HEK293 (cell line): ENCODE results near the gene SH3BGRL3.

ENCODE experiments used
- GLIS1 ChIP-seq: fragments of 450-650 bp; formaldehyde crosslinking; IDR thresholded peaks from 2 replicates; pipeline ENCODE4 v1.5.1; 2016; ENCODE audit warnings: missing biosample characterization, missing genetic modification characterization
- HOXA7 ChIP-seq: sonication (generic); formaldehyde crosslinking; IDR thresholded peaks from 2 replicates; pipeline ENCODE4 v1.8.1; 2022; ENCODE audit warnings: missing genetic modification reagents, borderline replicate concordance
- KLF7 ChIP-seq: fragments of 450-650 bp; formaldehyde crosslinking; IDR thresholded peaks from 2 replicates; pipeline ENCODE4 v1.5.1; 2016; ENCODE audit warnings: missing biosample characterization, missing genetic modification characterization, borderline replicate concordance
- OSR2 ChIP-seq: fragments of 450-650 bp; formaldehyde crosslinking; IDR thresholded peaks from 2 replicates; pipeline ENCODE4 v1.5.1; 2016; ENCODE audit warnings: missing biosample characterization, missing genetic modification characterization
- RBAK ChIP-seq: fragments of 450-650 bp; formaldehyde crosslinking; IDR thresholded peaks from 2 replicates; pipeline ENCODE4 v1.5.1; 2016; ENCODE audit warnings: missing biosample characterization, missing genetic modification characterization
- REPIN1 ChIP-seq: fragments of 450-650 bp; formaldehyde crosslinking; IDR thresholded peaks from 2 replicates; pipeline ENCODE4 v1.5.1; 2017; ENCODE audit warnings: missing biosample characterization, missing genetic modification characterization, low read depth
- SP3 ChIP-seq: fragments of 450-650 bp; formaldehyde crosslinking; IDR thresholded peaks from 2 replicates; pipeline ENCODE4 v1.5.1; 2016; ENCODE audit warnings: missing biosample characterization, missing genetic modification characterization
- TRIM28 ChIP-seq: IDR thresholded peaks from 2 replicates; pipeline ENCODE4 v1.6.1; 2011; ENCODE audit warnings: low read length, control low read depth, borderline replicate concordance
- ZFP37 ChIP-seq: fragments of 450-650 bp; formaldehyde crosslinking; IDR thresholded peaks from 2 replicates; pipeline ENCODE4 v1.5.1; 2016; ENCODE audit warnings: missing biosample characterization, missing genetic modification characterization
- ZNF146 ChIP-seq: fragments of 450-650 bp; formaldehyde crosslinking; IDR thresholded peaks from 2 replicates; pipeline ENCODE4 v1.5.1; 2016; ENCODE audit warnings: missing biosample characterization, missing genetic modification characterization
- ZNF2 ChIP-seq: fragments of 450-650 bp; formaldehyde crosslinking; IDR thresholded peaks from 2 replicates; pipeline ENCODE4 v1.5.1; 2016; ENCODE audit warnings: missing biosample characterization, missing genetic modification characterization
- ZNF292 ChIP-seq: fragments of 450-650 bp; formaldehyde crosslinking; IDR thresholded peaks from 2 replicates; pipeline ENCODE4 v1.5.1; 2016; ENCODE audit warnings: low read depth, missing biosample characterization, missing genetic modification characterization, borderline replicate concordance
- ZNF560 ChIP-seq: fragments of 450-650 bp; formaldehyde crosslinking; IDR thresholded peaks from 2 replicates; pipeline ENCODE4 v1.5.1; 2017; ENCODE audit warnings: missing biosample characterization, missing genetic modification characterization, borderline replicate concordance
- ZNF585B ChIP-seq: fragments of 450-650 bp; formaldehyde crosslinking; IDR thresholded peaks from 2 replicates; pipeline ENCODE4 v1.5.1; 2016; ENCODE audit warnings: missing biosample characterization, missing genetic modification characterization
- ZNF596 ChIP-seq: fragments of 450-650 bp; IDR thresholded peaks from 2 replicates; pipeline ENCODE4 v1.5.0; 2018; ENCODE audit warnings: missing biosample characterization, mild to moderate bottlenecking, missing genetic modification characterization, moderate library complexity
- ZNF623 ChIP-seq: fragments of 450-650 bp; formaldehyde crosslinking; IDR thresholded peaks from 2 replicates; pipeline ENCODE4 v1.5.1; 2016; ENCODE audit warnings: missing biosample characterization, missing genetic modification characterization
- ZNF747 ChIP-seq: fragments of 450-650 bp; formaldehyde crosslinking; IDR thresholded peaks from 2 replicates; pipeline ENCODE4 v1.5.1; 2016; ENCODE audit warnings: missing biosample characterization, missing genetic modification characterization
- ZNF843 ChIP-seq: fragments of 450-650 bp; formaldehyde crosslinking; IDR thresholded peaks from 2 replicates; pipeline ENCODE4 v1.5.1; 2016; ENCODE audit warnings: missing biosample characterization, missing genetic modification characterization
- TF ChIP-seq, protein P1 (sequence below): fragments of 450-650 bp; IDR thresholded peaks from 2 replicates; pipeline ENCODE4 v1.5.1; 2018; ENCODE audit warnings: missing biosample characterization, missing genetic modification characterization
- TF ChIP-seq, protein P2 (sequence below): fragments of 450-650 bp; formaldehyde crosslinking; IDR thresholded peaks from 2 replicates; pipeline ENCODE4 v1.5.1; 2016; ENCODE audit warnings: missing biosample characterization, missing genetic modification characterization, low read depth
- TF ChIP-seq, protein P3 (sequence below): fragments of 450-650 bp; formaldehyde crosslinking; IDR thresholded peaks from 2 replicates; pipeline ENCODE4 v1.5.1; 2016; ENCODE audit warnings: missing biosample characterization, missing genetic modification characterization
- TF ChIP-seq, protein P4 (sequence below): fragments of 450-650 bp; formaldehyde crosslinking; IDR thresholded peaks from 2 replicates; pipeline ENCODE4 v1.5.1; 2016; ENCODE audit warnings: missing biosample characterization, missing genetic modification characterization, borderline replicate concordance
- TF ChIP-seq, protein P5 (sequence below): fragments of 450-650 bp; formaldehyde crosslinking; IDR thresholded peaks from 2 replicates; pipeline ENCODE4 v1.5.1; 2017; ENCODE audit warnings: missing biosample characterization, missing genetic modification characterization
- TF ChIP-seq, protein P6 (sequence below): fragments of 450-650 bp; formaldehyde crosslinking; IDR thresholded peaks from 2 replicates; pipeline ENCODE4 v1.5.1; 2016; ENCODE audit warnings: missing biosample characterization, missing genetic modification characterization

SH3BGRL3 gene

DNA sequence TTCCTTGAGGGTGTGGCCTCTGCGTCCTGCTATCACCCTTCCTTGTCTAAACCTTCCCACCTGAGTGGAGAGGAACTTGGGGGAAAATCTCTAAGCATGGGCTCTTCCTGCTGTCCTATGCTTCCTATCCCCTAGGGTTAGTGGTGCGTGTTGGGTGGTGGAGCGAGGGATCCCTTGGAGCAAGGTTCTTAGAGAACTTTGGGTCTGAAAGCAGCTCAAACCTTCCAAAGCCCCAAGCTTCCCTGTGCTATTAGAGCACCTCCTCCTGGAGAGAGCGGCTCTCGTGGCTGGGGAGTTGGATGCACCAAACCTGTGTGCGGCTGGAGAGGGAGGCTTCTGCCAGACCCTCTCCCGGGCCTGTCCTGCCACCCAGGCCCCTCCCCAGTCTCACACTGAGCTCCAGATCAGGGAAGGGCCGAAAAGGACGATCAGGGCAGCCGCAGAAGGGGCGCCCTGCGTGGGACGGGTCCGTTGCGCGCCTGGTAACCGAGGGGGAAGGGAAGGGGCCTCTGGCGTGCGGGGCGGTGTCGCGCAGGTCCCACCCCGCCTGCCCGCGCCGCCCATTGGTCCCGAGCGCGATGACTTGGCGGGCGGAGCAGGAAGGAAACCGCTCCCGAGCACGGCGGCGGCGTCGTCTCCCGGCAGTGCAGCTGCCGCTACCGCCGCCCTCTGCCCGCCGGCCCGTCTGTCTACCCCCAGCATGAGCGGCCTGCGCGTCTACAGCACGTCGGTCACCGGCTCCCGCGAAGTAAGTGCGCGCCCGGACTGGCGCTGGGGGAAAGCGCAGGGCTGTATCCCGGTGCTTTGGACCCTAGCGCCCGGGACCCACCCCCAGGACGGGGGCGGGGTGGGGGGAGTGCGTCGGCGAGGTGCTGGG lies at the start of gene SH3BGRL3 (continued):
- TF ChIP-seq, protein P1, sequence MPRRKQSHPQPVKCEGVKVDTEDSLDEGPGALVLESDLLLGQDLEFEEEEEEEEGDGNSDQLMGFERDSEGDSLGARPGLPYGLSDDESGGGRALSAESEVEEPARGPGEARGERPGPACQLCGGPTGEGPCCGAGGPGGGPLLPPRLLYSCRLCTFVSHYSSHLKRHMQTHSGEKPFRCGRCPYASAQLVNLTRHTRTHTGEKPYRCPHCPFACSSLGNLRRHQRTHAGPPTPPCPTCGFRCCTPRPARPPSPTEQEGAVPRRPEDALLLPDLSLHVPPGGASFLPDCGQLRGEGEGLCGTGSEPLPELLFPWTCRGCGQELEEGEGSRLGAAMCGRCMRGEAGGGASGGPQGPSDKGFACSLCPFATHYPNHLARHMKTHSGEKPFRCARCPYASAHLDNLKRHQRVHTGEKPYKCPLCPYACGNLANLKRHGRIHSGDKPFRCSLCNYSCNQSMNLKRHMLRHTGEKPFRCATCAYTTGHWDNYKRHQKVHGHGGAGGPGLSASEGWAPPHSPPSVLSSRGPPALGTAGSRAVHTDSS, result no peak
- TF ChIP-seq, protein P2, sequence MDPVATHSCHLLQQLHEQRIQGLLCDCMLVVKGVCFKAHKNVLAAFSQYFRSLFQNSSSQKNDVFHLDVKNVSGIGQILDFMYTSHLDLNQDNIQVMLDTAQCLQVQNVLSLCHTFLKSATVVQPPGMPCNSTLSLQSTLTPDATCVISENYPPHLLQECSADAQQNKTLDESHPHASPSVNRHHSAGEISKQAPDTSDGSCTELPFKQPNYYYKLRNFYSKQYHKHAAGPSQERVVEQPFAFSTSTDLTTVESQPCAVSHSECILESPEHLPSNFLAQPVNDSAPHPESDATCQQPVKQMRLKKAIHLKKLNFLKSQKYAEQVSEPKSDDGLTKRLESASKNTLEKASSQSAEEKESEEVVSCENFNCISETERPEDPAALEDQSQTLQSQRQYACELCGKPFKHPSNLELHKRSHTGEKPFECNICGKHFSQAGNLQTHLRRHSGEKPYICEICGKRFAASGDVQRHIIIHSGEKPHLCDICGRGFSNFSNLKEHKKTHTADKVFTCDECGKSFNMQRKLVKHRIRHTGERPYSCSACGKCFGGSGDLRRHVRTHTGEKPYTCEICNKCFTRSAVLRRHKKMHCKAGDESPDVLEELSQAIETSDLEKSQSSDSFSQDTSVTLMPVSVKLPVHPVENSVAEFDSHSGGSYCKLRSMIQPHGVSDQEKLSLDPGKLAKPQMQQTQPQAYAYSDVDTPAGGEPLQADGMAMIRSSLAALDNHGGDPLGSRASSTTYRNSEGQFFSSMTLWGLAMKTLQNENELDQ (tag by site-specific recombination), result no peak
- TF ChIP-seq ZNF2 (tag by site-specific recombination) (peak; percentile 77; the same call in 1 of the 2 replicates), ZNF596 (tag by site-specific recombination) (no peak), TRIM28 (peak; percentile 70; the same call in 1 of the 2 replicates), GLIS1 (peak; percentile 88), ZNF560 (tag by site-specific recombination) (no peak), REPIN1 (no peak), ZNF585B (tag by site-specific recombination) (no peak), ZNF292 (tag by site-specific recombination) (no peak), SP3 (peak; percentile 88), HOXA7 (no peak), ZFP37 (no peak; the same call in 1 of the 2 replicates), ZNF747 (tag by site-specific recombination) (no peak), ZNF623 (tag by site-specific recombination) (no peak; the same call in 1 of the 2 replicates), RBAK (tag by site-specific recombination) (no peak), ZNF146 (tag by site-specific recombination) (no peak), ZNF843 (tag by site-specific recombination) (0 out of 2 replicates have a peak, but pooled peaks have one; percentile 71), KLF7 (tag by site-specific recombination) (peak; percentile 87), OSR2 (tag by site-specific recombination) (peak; percentile 74)
- TF ChIP-seq, protein P3, sequence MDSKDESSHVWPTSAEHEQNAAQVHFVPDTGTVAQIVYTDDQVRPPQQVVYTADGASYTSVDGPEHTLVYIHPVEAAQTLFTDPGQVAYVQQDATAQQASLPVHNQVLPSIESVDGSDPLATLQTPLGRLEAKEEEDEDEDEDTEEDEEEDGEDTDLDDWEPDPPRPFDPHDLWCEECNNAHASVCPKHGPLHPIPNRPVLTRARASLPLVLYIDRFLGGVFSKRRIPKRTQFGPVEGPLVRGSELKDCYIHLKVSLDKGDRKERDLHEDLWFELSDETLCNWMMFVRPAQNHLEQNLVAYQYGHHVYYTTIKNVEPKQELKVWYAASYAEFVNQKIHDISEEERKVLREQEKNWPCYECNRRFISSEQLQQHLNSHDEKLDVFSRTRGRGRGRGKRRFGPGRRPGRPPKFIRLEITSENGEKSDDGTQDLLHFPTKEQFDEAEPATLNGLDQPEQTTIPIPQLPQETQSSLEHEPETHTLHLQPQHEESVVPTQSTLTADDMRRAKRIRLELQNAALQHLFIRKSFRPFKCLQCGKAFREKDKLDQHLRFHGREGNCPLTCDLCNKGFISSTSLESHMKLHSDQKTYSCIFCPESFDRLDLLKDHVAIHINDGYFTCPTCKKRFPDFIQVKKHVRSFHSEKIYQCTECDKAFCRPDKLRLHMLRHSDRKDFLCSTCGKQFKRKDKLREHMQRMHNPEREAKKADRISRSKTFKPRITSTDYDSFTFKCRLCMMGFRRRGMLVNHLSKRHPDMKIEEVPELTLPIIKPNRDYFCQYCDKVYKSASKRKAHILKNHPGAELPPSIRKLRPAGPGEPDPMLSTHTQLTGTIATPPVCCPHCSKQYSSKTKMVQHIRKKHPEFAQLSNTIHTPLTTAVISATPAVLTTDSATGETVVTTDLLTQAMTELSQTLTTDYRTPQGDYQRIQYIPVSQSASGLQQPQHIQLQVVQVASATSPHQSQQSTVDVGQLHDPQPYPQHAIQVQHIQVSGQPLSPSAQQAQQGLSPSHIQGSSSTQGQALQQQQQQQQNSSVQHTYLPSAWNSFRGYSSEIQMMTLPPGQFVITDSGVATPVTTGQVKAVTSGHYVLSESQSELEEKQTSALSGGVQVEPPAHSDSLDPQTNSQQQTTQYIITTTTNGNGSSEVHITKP, result 0 out of 2 replicates have a peak, but pooled peaks have one; percentile 33
- TF ChIP-seq, protein P4, sequence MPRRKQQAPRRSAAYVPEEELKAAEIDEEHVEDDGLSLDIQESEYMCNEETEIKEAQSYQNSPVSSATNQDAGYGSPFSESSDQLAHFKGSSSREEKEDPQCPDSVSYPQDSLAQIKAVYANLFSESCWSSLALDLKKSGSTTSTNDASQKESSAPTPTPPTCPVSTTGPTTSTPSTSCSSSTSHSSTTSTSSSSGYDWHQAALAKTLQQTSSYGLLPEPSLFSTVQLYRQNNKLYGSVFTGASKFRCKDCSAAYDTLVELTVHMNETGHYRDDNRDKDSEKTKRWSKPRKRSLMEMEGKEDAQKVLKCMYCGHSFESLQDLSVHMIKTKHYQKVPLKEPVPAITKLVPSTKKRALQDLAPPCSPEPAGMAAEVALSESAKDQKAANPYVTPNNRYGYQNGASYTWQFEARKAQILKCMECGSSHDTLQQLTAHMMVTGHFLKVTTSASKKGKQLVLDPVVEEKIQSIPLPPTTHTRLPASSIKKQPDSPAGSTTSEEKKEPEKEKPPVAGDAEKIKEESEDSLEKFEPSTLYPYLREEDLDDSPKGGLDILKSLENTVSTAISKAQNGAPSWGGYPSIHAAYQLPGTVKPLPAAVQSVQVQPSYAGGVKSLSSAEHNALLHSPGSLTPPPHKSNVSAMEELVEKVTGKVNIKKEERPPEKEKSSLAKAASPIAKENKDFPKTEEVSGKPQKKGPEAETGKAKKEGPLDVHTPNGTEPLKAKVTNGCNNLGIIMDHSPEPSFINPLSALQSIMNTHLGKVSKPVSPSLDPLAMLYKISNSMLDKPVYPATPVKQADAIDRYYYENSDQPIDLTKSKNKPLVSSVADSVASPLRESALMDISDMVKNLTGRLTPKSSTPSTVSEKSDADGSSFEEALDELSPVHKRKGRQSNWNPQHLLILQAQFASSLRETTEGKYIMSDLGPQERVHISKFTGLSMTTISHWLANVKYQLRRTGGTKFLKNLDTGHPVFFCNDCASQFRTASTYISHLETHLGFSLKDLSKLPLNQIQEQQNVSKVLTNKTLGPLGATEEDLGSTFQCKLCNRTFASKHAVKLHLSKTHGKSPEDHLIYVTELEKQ (tag by site-specific recombination), result no peak
- TF ChIP-seq, protein P5, sequence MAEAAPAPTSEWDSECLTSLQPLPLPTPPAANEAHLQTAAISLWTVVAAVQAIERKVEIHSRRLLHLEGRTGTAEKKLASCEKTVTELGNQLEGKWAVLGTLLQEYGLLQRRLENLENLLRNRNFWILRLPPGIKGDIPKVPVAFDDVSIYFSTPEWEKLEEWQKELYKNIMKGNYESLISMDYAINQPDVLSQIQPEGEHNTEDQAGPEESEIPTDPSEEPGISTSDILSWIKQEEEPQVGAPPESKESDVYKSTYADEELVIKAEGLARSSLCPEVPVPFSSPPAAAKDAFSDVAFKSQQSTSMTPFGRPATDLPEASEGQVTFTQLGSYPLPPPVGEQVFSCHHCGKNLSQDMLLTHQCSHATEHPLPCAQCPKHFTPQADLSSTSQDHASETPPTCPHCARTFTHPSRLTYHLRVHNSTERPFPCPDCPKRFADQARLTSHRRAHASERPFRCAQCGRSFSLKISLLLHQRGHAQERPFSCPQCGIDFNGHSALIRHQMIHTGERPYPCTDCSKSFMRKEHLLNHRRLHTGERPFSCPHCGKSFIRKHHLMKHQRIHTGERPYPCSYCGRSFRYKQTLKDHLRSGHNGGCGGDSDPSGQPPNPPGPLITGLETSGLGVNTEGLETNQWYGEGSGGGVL, result peak; percentile 29; the same call in 1 of the 2 replicates
- TF ChIP-seq, protein P6, sequence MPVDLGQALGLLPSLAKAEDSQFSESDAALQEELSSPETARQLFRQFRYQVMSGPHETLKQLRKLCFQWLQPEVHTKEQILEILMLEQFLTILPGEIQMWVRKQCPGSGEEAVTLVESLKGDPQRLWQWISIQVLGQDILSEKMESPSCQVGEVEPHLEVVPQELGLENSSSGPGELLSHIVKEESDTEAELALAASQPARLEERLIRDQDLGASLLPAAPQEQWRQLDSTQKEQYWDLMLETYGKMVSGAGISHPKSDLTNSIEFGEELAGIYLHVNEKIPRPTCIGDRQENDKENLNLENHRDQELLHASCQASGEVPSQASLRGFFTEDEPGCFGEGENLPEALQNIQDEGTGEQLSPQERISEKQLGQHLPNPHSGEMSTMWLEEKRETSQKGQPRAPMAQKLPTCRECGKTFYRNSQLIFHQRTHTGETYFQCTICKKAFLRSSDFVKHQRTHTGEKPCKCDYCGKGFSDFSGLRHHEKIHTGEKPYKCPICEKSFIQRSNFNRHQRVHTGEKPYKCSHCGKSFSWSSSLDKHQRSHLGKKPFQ (tag by site-specific recombination), result no peak
